H1 (cell line): ENCODE data around the gene TP53BP2. TPM values are rescaled to one million over a fixed set of nuclear protein-coding genes. Genes with fewer than 3 reads are reported as not detected.
A peak's percentile ranks its signal among the peaks of the same experiment; 100 is the strongest.

Experiments
- CTCF ChIA-PET: fragments of 300-600 bp; sonication (Branson Sonifier 250); formaldehyde crosslinking; loops from one replicate; lab custom pipeline; 2021; ENCODE audit not compliant: partially characterized antibody; lab: Charles Lee
- POLR2A ChIA-PET: fragments of 300-600 bp; sonication (Branson Sonifier 250); formaldehyde crosslinking; loops from one replicate; lab custom pipeline; 2021; ENCODE audit warnings: inconsistent platforms; ENCODE audit not compliant: partially characterized antibody; lab: Charles Lee
- DNase-seq, 2 experiments: peaks; one replicate each; pipeline versions ENCODE4 v3.0.0 to v3.0.0-alpha.2; 2010 to 2022; ENCODE audit warnings: low spot score in 2 of 2, low read depth in 1 of 2, mixed read lengths in 1 of 2
- FAIRE-seq: peaks from 2 replicates; lab custom pipeline; 2011; peaks lifted over from hg19 to GRCh38; lab: Jason Lieb, UNC
- H2AFZ ChIP-seq: 2 replicates; pipeline ENCODE4 v1.8.1; 2012; ENCODE audit warnings: low read length, inconsistent platforms
- H2AK5ac ChIP-seq: 2 replicates; pipeline ENCODE4 v1.6.1; 2013; ENCODE audit warnings: low read depth, low read length
- H2BK120ac ChIP-seq: replicated peaks from 2 replicates; pipeline ENCODE3; 2013; ENCODE audit warnings: low read depth, low read length, inconsistent platforms
- H2BK12ac ChIP-seq: 2 replicates; pipeline ENCODE4 v1.6.1; 2013; ENCODE audit warnings: low read depth, low read length
- H2BK15ac ChIP-seq: 2 replicates; pipeline ENCODE4 v1.6.1; 2013; ENCODE audit warnings: low read length
- H2BK20ac ChIP-seq: 2 replicates; pipeline ENCODE4 v1.6.1; 2013; ENCODE audit warnings: low read length
- H2BK5ac ChIP-seq: 2 replicates; pipeline ENCODE4 v1.6.1; 2013; ENCODE audit warnings: low read depth, low read length
- H3K14ac ChIP-seq: 2 replicates; pipeline ENCODE4 v1.6.1; 2013; ENCODE audit warnings: inconsistent platforms; ENCODE audit not compliant: insufficient read length
- H3K18ac ChIP-seq: 2 replicates; pipeline ENCODE4 v1.6.1; 2013; ENCODE audit warnings: low read length; ENCODE audit errors: extremely low read depth
- H3K23ac ChIP-seq: 2 replicates; pipeline ENCODE4 v1.6.1; 2013; ENCODE audit warnings: inconsistent platforms; ENCODE audit not compliant: insufficient read length
- H3K23me2 ChIP-seq: 2 replicates; pipeline ENCODE4 v1.6.1; 2013; ENCODE audit warnings: low read depth, low read length
- H3K27ac ChIP-seq: 2 replicates; pipeline ENCODE4 v1.6.1; 2011; ENCODE audit warnings: low read depth, low read length, inconsistent platforms
- H3K27me3 ChIP-seq, 4 experiments: replicated peaks in 1 of 4; 1 replicate in 1 of 4; 2 replicates in 3 of 4; pipeline versions ENCODE4 v1.6.1 to v1.8.1; 2011 to 2013; ENCODE audit warnings: low read length in 3 of 4, mild to moderate bottlenecking in 3 of 4, inconsistent platforms in 2 of 4, mixed read lengths in 2 of 4, moderate library complexity in 1 of 4; ENCODE audit not compliant: control insufficient read depth in 3 of 4, insufficient read depth in 3 of 4; ENCODE audit errors: extremely low read depth in 1 of 4
- H3K36me3 ChIP-seq, 4 experiments: 2 replicates each; pipeline versions ENCODE4 v1.6.1 to v1.8.1; 2011 to 2013; ENCODE audit warnings: mild to moderate bottlenecking in 4 of 4, low read length in 3 of 4, moderate library complexity in 2 of 4, control low read depth in 1 of 4, inconsistent platforms in 1 of 4; ENCODE audit not compliant: insufficient read depth in 4 of 4, control insufficient read depth in 2 of 4
- H3K4ac ChIP-seq: replicated peaks from 2 replicates; pipeline ENCODE3; 2013; ENCODE audit warnings: low read length, low read depth, mixed read lengths, inconsistent platforms; ENCODE audit not compliant: insufficient read length
- H3K4me1 ChIP-seq, 4 experiments: replicated peaks in 1 of 4; 1 replicate in 1 of 4; 2 replicates in 3 of 4; pipeline versions ENCODE4 v1.6.1 to v1.8.1; 2011 to 2013; ENCODE audit warnings: low read length in 3 of 4, inconsistent platforms in 2 of 4, mixed read lengths in 1 of 4; ENCODE audit not compliant: insufficient read depth in 4 of 4, control insufficient read depth in 3 of 4
- H3K4me2 ChIP-seq, 2 experiments: 2 replicates each; pipeline versions ENCODE4 v1.6.1 to v1.8.1; 2011 to 2013; ENCODE audit warnings: low read depth in 2 of 2, low read length in 2 of 2, control low read depth in 1 of 2, inconsistent platforms in 1 of 2, mild to moderate bottlenecking in 1 of 2; ENCODE audit not compliant: insufficient read depth in 1 of 2
- H3K4me3 ChIP-seq, 4 experiments: fragments of 200-600, 300-600 bp in 1 of 4; sonication (generic), shearing (Covaris generic), sonication (Bioruptor Twin) in 1 of 4; 2 replicates each; pipeline versions ENCODE4 v1.5.1 to v1.8.1; 2011 to 2016; ENCODE audit warnings: low read length in 4 of 4, low read depth in 3 of 4, control low read depth in 2 of 4, inconsistent platforms in 2 of 4, mild to moderate bottlenecking in 2 of 4, mixed read lengths in 1 of 4, moderate library complexity in 1 of 4; ENCODE audit not compliant: insufficient read depth in 2 of 4; ENCODE audit errors: extremely low read depth in 1 of 4
- H3K56ac ChIP-seq: replicated peaks from 2 replicates; pipeline ENCODE3; 2013; ENCODE audit warnings: low read depth, mild to moderate bottlenecking, mixed read lengths, low read length, inconsistent platforms; ENCODE audit not compliant: insufficient read length
- H3K79me1 ChIP-seq: 2 replicates; pipeline ENCODE4 v1.6.1; 2013; ENCODE audit warnings: low read depth, low read length, control low read depth
- H3K79me2 ChIP-seq, 2 experiments: 2 replicates each; pipeline versions ENCODE4 v1.6.1 to v1.8.1; 2012 to 2013; ENCODE audit warnings: low read length in 2 of 2, mild to moderate bottlenecking in 2 of 2, inconsistent platforms in 1 of 2; ENCODE audit not compliant: insufficient read depth in 2 of 2, control insufficient read depth in 1 of 2
- H3K9ac ChIP-seq, 4 experiments: replicated peaks in 1 of 4; 1 replicate in 1 of 4; 2 replicates in 3 of 4; pipeline versions ENCODE4 v1.6.1 to v1.8.1; 2011 to 2013; ENCODE audit warnings: low read depth in 3 of 4, low read length in 3 of 4, control low read depth in 2 of 4, mild to moderate bottlenecking in 2 of 4, moderate library complexity in 2 of 4, inconsistent platforms in 1 of 4; ENCODE audit errors: extremely low read depth in 1 of 4
- H3K9me3 ChIP-seq, 2 experiments: 2 replicates each; pipeline versions ENCODE4 v1.6.1 to v1.8.1; 2012 to 2013; ENCODE audit warnings: mild to moderate bottlenecking in 2 of 2, moderate library complexity in 2 of 2, control low read depth in 1 of 2, inconsistent platforms in 1 of 2, low read depth in 1 of 2, low read length in 1 of 2, mixed read lengths in 1 of 2; ENCODE audit not compliant: insufficient read depth in 2 of 2
- H4K20me1 ChIP-seq, 2 experiments: replicated peaks in 1 of 2; 2 replicates each; pipeline versions ENCODE3 to v1.8.1; 2011 to 2013; ENCODE audit warnings: inconsistent platforms in 2 of 2, low read length in 2 of 2, mild to moderate bottlenecking in 1 of 2; ENCODE audit not compliant: insufficient read depth in 2 of 2, control insufficient read depth in 1 of 2
- H4K5ac ChIP-seq: 2 replicates; pipeline ENCODE4 v1.6.1; 2013; ENCODE audit warnings: low read length, low read depth, mixed read lengths, inconsistent platforms; ENCODE audit not compliant: insufficient read length
- H4K8ac ChIP-seq: 2 replicates; pipeline ENCODE4 v1.8.0; 2013; ENCODE audit warnings: mild to moderate bottlenecking, moderate library complexity, low read length, inconsistent platforms; ENCODE audit not compliant: insufficient read depth; ENCODE audit errors: extremely low read depth
- H4K91ac ChIP-seq: replicated peaks from 2 replicates; pipeline ENCODE3; 2013; ENCODE audit warnings: low read length, mixed read lengths, inconsistent platforms; ENCODE audit not compliant: insufficient read length
- HDAC6 ChIP-seq: IDR thresholded peaks from one replicate; pipeline ENCODE4 v1.7.1; 2012; ENCODE audit warnings: low read depth, mild to moderate bottlenecking, inconsistent platforms, low read length, moderate library complexity
- PHF8 ChIP-seq: fragments of 200-600 bp; sonication (generic); conservative IDR thresholded peaks from 2 replicates; pipeline ENCODE4 v1.7.1; 2012; ENCODE audit warnings: low read depth, mild to moderate bottlenecking, inconsistent platforms, low read length, moderate library complexity
- POLR2A ChIP-seq, 2 experiments: IDR thresholded peaks; 1 replicate in 1 of 2; 2 replicates in 1 of 2; pipeline ENCODE4 v1.6.1; 2011; ENCODE audit warnings: low read depth in 2 of 2, low read length in 2 of 2, mild to moderate bottlenecking in 2 of 2; ENCODE audit errors: control extremely low read depth in 1 of 2
- RXRA ChIP-seq: IDR thresholded peaks from 2 replicates; pipeline ENCODE4 v1.6.1; 2011; ENCODE audit warnings: low read depth, mild to moderate bottlenecking, low read length, moderate library complexity; ENCODE audit not compliant: insufficient read depth
- WGBS, 2 experiments: shearing (Covaris generic) in 1 of 2; methylation state at CpG; one replicate each; pipeline versions ENCODE4 v1.1.6 to v1.1.7; 2013 to 2015; ENCODE audit warnings: low lambda C conversion rate in 2 of 2, mixed read lengths in 2 of 2, inconsistent platforms in 1 of 2, low coverage in 1 of 2, missing lambda C conversion rate in 1 of 2; ENCODE audit not compliant: insufficient replicate concordance in 2 of 2, insufficient coverage in 1 of 2, insufficient read length in 1 of 2; ENCODE audit errors: extremely low coverage in 1 of 2, missing lambda C conversion rate in 1 of 2; 5-methylcytosine and 5-hydroxymethylcytosine counted together
- polyA plus RNA-seq, 7 experiments: library from polyadenylated mRNA; depleted of rRNA in 3 of 7; stranded (reverse) in 5 of 7; unstranded in 2 of 7; fragments of >200 nt in 5 of 7; fragments of 200-250 nt in 2 of 7; gene quantifications; 1 replicate in 5 of 7; 2 replicates in 1 of 7; 4 replicates in 1 of 7; pipeline versions ENCODE4 v1.2.1 to v1.2.3, GENCODE V29; 2011 to 2013; ENCODE audit warnings: missing spikeins in 2 of 7, mixed read lengths in 2 of 7
- total RNA-seq: library from RNA; stranded (reverse); fragmentation: NEBNext Ultra II Directional; extraction: Animal tissue kit (Norgen Biotek cat#: 25700); gene quantifications from 2 replicates; pipeline ENCODE4 v1.2.1, GENCODE V29; 2021

TP53BP2 gene
- total and polyA plus RNA-seq, 2 of the 8 experiments (the other 6 are each of a cell fraction or from before 2014, with no cell fraction given) = 18.0 to 38.7 TPM

DNA sequence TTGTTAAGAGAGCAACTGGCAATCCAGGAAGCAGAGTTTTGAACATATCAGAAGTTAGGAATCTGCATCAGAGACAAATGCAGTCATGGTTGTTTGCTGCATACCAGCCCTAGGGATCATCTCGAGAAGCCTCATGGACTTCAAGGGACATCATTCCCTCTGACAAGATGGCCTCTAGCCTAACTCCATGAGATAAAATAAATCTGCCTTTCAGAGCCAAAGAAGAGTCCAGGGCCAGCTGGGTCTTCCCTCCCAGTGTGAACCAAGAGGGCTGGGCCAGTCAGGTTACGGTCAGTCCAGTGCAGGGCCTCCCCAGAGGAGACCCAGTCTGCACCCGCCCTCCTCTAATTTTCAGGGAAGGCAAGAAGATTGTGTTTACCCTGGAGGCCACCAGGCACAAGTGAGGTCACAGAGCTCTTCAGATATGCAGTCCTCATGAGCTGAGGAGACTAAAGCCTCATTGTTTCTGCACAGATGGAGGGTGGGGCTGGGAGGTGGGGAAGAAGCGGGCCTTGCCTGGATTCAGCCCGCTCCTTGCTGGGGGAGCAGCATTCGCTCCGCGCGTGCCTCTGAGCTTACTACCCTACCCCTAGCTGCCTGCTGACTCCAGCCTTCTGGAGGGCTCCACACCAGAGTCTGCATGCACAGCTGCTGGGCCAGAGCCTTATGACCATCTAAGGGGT, 80.6 kb downstream of the TP53BP2 start:
- Histone ChIP-seq H3K4me1 (no peaks in the 10 kb centered on the region), H3K4me3 (no peak overlapping the region), H3K9me3 (no peaks in the 10 kb centered on the region), H2AFZ (no peak overlapping the region), H3K79me1 (no peaks in the 10 kb centered on the region), H3K23ac (no peak overlapping the region), H2BK5ac (no peak overlapping the region), H2BK15ac (no peak overlapping the region), H3K4ac (no peak overlapping the region), H4K91ac (no peak overlapping the region), H3K4me2 (no peak overlapping the region), H2BK120ac (no peak overlapping the region), H4K8ac (no peak overlapping the region), H2BK12ac (no peak overlapping the region), H4K20me1 (no peaks in the 10 kb centered on the region), H3K27me3 (no peaks in the 10 kb centered on the region), H4K5ac (no peak overlapping the region), H3K36me3 (peaks cover 2 to 6% (median 3%) of the 10 kb centered on the region in 4 experiments; a peak in 6 of 8 replicates), H3K18ac (no peak overlapping the region; the same call in 1 of the 2 replicates), H3K56ac (no peak overlapping the region), H2BK20ac (no peak overlapping the region), H3K14ac (no peak overlapping the region), H2AK5ac (no peak overlapping the region), H3K27ac (no peak overlapping the region), H3K9ac (no peak overlapping the region), H3K79me2 (no peaks in the 10 kb centered on the region), H3K23me2 (no peaks in the 10 kb centered on the region)
- WGBS, 2 experiments = 74% methylated on average over 9 of the region's 9 CpGs; no CpG with 5 or more reads in 1 of the 2 experiments
- ChIA-PET CTCF (interaction anchor here (0.6 to 2.3 kb wide), 9 partner anchors 8 to 57 kb away, joined by 3 to 11 read pairs (median 3); no protein-coding TSS in a partner anchor), POLR2A (interaction anchor here (0.6 to 1.0 kb wide), 2 partner anchors 24 to 118 kb away, joined by 3 to 4 read pairs; no protein-coding TSS in a partner anchor)
- FAIRE-seq (no peak), DNase-seq (no peak)
- TF ChIP-seq HDAC6 = no peak
- TF ChIP-seq POLR2A (IDR thresholded peaks at IDR 0.05; ENCODE audit: control extremely low read depth in 1 of 2, low read depth in 2 of 2, low read length in 2 of 2) = 0 out of 3 replicates have a peak, but pooled peaks of 1 of the 2 experiments have one; percentile 12
- no peak for TF ChIP-seq RXRA
- TF ChIP-seq PHF8 = no peak
